BJ (cell line): Measurements from ENCODE around the gene HYAL2. TPM values are rescaled to one million over a fixed set of nuclear protein-coding genes. Genes with fewer than 3 reads are reported as not detected.

ENCODE experiments used
- CTCF ChIA-PET: fragments of 350-600 bp; formaldehyde crosslinking; extraction: SDS; loops from one replicate; lab custom pipeline; 2021; ENCODE audit warnings: antibody characterized with exemption, inconsistent platforms; lab: Yijun Ruan, JAX
- POLR2A ChIA-PET: fragments of 300-600 bp; sonication (Branson Sonifier 250); formaldehyde crosslinking; extraction: SDS; loops from one replicate; lab custom pipeline; 2021; ENCODE audit warnings: antibody characterized with exemption; lab: Charles Lee
- DNase-seq: peaks from one replicate; pipeline ENCODE4 v3.0.0-alpha.2; 2011; ENCODE audit warnings: low read depth
- H3K27me3 ChIP-seq: 2 replicates; pipeline ENCODE4 v1.6.0; 2011; ENCODE audit warnings: low read length; ENCODE audit not compliant: control insufficient read depth, insufficient read depth
- H3K36me3 ChIP-seq: 2 replicates; pipeline ENCODE4 v1.5.1; 2011; ENCODE audit warnings: low read length; ENCODE audit not compliant: control insufficient read depth, insufficient read depth
- H3K4me3 ChIP-seq: 2 replicates; pipeline ENCODE4 v1.5.1; 2011; ENCODE audit warnings: low read depth, mild to moderate bottlenecking, control low read depth, low read length
- CTCF ChIP-seq: IDR thresholded peaks from 2 replicates; pipeline ENCODE4 v1.5.1; 2011; ENCODE audit warnings: low read depth, mild to moderate bottlenecking, control low read depth, inconsistent platforms, low read length, moderate library complexity; ENCODE audit not compliant: insufficient read depth
- polyA plus RNA-seq: library from polyadenylated mRNA; depleted of rRNA; stranded (reverse); fragments of >200 nt; gene quantifications from 2 replicates; pipeline ENCODE4 v1.2.3, GENCODE V29; 2011

The HYAL2 gene
- polyA plus RNA-seq, 1 experiment: 63.2 TPM

- H3K36me3 ChIP-seq: peaks cover 20% of the 10 kb centered on the region
- no peaks in the 10 kb centered on the region for H3K27me3 ChIP-seq
- H3K4me3 ChIP-seq: no peak overlapping the region
- CTCF ChIA-PET: interaction anchor here (0.6 to 1.3 kb wide), 4 partner anchors 12 to 611 kb away, joined by 3 to 5 read pairs (median 3); partner anchors contain the start of gene IFRD2
- POLR2A ChIA-PET: no interaction called here
- no peak for DNase-seq
- TF ChIP-seq CTCF: no peak
These were observed 3.2 kb downstream of the HYAL2 start for GRCh38 chr3:50319181-50319893.

GRCh38 chr3:50318615-50319014 lies 3.9 kb downstream of the HYAL2 start:
- Histone ChIP-seq H3K4me3 (no peak overlapping the region), H3K27me3 (no peaks in the 10 kb centered on the region), H3K36me3 (peaks cover 20% of the 10 kb centered on the region)
- ChIA-PET CTCF (interaction anchor here (0.6 to 1.3 kb wide), 4 partner anchors 11 to 610 kb away, joined by 3 to 5 read pairs (median 3); partner anchors contain the start of gene IFRD2), POLR2A (no interaction called here)
- no peak for TF ChIP-seq CTCF
- no peak for DNase-seq

- CTCF ChIA-PET: interaction anchor here (1.2 to 1.9 kb wide), 3 partner anchors 11 to 91 kb away, joined by 3 read pairs; partner anchors contain the start of genes HYAL3 and NAA80
- POLR2A ChIA-PET: no interaction called here
These were observed 4.4 kb downstream of the HYAL2 start for GRCh38 chr3:50318163-50318562.

GRCh38 chr3:50317300-50317699 lies 5.2 kb downstream of the HYAL2 start:
- ChIA-PET POLR2A (no interaction called here), CTCF (interaction anchor here (1.9 kb wide), 1 partner anchor 18 kb away, joined by 3 read pairs; the partner anchor contains the start of genes HYAL3 and NAA80)
- Histone ChIP-seq H3K4me3 (no peak overlapping the region), H3K27me3 (no peaks in the 10 kb centered on the region), H3K36me3 (peaks cover 20% of the 10 kb centered on the region)
- no peak for TF ChIP-seq CTCF
- no peak for DNase-seq

More at GRCh38 chr3:50318163-50318562, 4.4 kb downstream of the HYAL2 start:
- no peak for TF ChIP-seq CTCF
- H3K27me3 ChIP-seq: no peaks in the 10 kb centered on the region
- DNase-seq: no peak
- H3K36me3 ChIP-seq: peaks cover 20% of the 10 kb centered on the region
- no peak overlapping the region for H3K4me3 ChIP-seq

GRCh38 chr3:50316657-50317242 lies 5.8 kb downstream of the HYAL2 start:
- ChIA-PET CTCF (interaction anchor here (1.9 to 3.0 kb wide), 2 partner anchors 7 to 18 kb away, joined by 3 to 15 read pairs; partner anchors contain the start of genes HYAL2, HYAL3 and NAA80), POLR2A (no interaction called here)
- no peak for DNase-seq
- TF ChIP-seq CTCF: no peak
- Histone ChIP-seq H3K36me3 (peaks cover 20% of the 10 kb centered on the region), H3K4me3 (no peak overlapping the region), H3K27me3 (no peaks in the 10 kb centered on the region)
